Peyer's patch (tissue), 4 donors: Measurements from ENCODE around the gene BICDL2.

Experiments used
- CTCF ChIP-seq, 6 experiments: fragments of 450-650 bp in 4 of 6; fragments of 200-600 bp in 2 of 6; sonication (generic) in 1 of 6; IDR thresholded peaks; one replicate each; pipeline ENCODE4 v1.5.1; 2017 to 2019; ENCODE audit warnings: antibody characterized with exemption in 6 of 6, mild to moderate bottlenecking in 3 of 6, moderate library complexity in 1 of 6
- POLR2A ChIP-seq, 2 donors: fragments of 450-650 bp; IDR thresholded peaks; one replicate each; pipeline ENCODE4 v1.5.1; 2017; ENCODE audit warnings: antibody characterized with exemption in 2 of 2, mild to moderate bottlenecking in 2 of 2, moderate library complexity in 2 of 2

GRCh38 chr16:3075523-3075915 lies 38.8 kb upstream of the BICDL2 start:
- no peak for TF ChIP-seq CTCF (IDR thresholded peaks at IDR 0.05)
- TF ChIP-seq POLR2A (IDR thresholded peaks at IDR 0.05), result no peak
